ENCODE results near the gene MOG.

MOG gene

DNA sequence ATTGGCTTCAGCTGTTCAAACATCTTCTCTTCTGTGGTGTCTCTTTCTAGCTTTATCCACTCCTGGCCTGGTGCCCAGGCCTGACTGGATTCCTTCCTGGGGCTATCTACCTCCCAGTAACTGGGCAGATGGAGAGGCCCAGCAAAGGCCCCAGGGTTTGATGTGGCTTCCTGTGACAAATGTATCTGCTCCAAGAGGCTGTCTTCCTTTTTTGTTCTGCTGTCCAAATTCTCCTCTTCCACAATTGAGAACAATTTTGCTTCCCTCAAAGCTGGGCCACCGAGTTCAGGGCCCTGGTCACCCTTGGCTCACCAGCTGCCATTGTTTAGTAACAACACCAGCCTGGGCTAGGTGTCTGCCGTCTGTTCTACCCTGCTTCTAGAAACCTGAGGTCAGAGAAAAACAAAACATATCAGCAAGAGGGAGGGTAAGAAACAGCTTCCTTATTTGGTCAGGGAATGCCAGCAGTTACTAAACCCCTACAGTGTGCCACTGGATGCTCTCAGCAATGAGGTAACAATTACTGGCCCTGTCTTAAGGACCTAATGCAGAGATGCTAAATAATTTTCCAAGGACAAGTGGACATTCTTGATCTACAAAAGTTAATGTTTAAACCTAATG, 20.2 kb downstream of the MOG start:
- DNase-seq (ENCODE audit: extremely low spot score): no peak
- CTCF ChIA-PET: interaction anchor here (0.6 to 2.5 kb wide), 2 partner anchors 20 to 27 kb away, joined by 3 to 13 read pairs; no protein-coding TSS in a partner anchor

DNA sequence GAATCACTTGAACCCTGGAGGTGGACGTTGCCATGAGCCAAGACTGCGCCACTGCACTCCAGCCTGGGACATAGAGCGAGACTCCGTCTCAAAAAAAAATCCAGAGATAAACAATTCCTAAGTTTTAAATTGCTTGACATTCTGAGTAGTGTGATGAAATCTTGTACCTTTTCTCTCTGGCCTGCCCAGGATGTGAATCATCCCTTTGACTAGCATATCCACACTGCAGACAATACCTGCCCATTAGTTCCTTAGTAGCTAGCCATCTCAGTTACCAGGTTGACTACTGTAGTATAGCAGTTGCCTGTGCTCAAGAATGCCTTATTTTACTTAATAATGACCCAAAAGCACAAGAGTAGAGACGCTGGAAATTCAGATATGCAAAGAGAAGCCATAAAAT, 21.2 kb downstream of the MOG start:
- no peak for DNase-seq (ENCODE audit: extremely low spot score)
- CTCF ChIA-PET: interaction anchor here (0.6 to 2.5 kb wide), 2 partner anchors 19 to 28 kb away, joined by 3 to 13 read pairs; no protein-coding TSS in a partner anchor
- TF ChIP-seq CTBP1 (IDR thresholded peaks at IDR 0.05; ENCODE audit: borderline replicate concordance) (no peak), FOXM1 (IDR thresholded peaks at IDR 0.05; ENCODE audit: borderline replicate concordance) (no peak), SP1 (IDR thresholded peaks at IDR 0.05) (no peak), L3MBTL2 (conservative IDR thresholded peaks at IDR 0.05) (no peak), ARNT (IDR thresholded peaks at IDR 0.05) (no peak), ELF4 (IDR thresholded peaks at IDR 0.05) (no peak), FOXA1 (IDR thresholded peaks at IDR 0.05) (no peak), PKNOX1 (IDR thresholded peaks at IDR 0.05) (no peak), SUZ12 (IDR thresholded peaks at IDR 0.05) (no peak), TARDBP (IDR thresholded peaks at IDR 0.05) (no peak), ZNF384 (IDR thresholded peaks at IDR 0.05) (no peak), HDGF (IDR thresholded peaks at IDR 0.05; ENCODE audit: borderline replicate concordance) (no peak), BHLHE40 (IDR thresholded peaks at IDR 0.05; ENCODE audit: borderline replicate concordance) (no peak), NFRKB (IDR thresholded peaks at IDR 0.05) (no peak)
- POLR2A ChIA-PET: no interaction called here

More for the DNA sequence above, 20.2 kb downstream of the MOG start:
- TF ChIP-seq ELF4 (IDR thresholded peaks at IDR 0.05) (no peak), SP1 (IDR thresholded peaks at IDR 0.05) (no peak), FOXK2 (IDR thresholded peaks at IDR 0.05) (no peak), TARDBP (IDR thresholded peaks at IDR 0.05) (no peak)
- POLR2A ChIA-PET: no interaction called here

- ChIA-PET CTCF (no interaction called here), POLR2A (no interaction called here)
- no peak for TF ChIP-seq FOXM1 (IDR thresholded peaks at IDR 0.05; ENCODE audit: borderline replicate concordance)
- no peak for TF ChIP-seq CTBP1 (IDR thresholded peaks at IDR 0.05; ENCODE audit: borderline replicate concordance)
- no peak for TF ChIP-seq ARNT (IDR thresholded peaks at IDR 0.05)
- TF ChIP-seq SUZ12 (IDR thresholded peaks at IDR 0.05): no peak
- no peak for TF ChIP-seq ELF4 (IDR thresholded peaks at IDR 0.05)
- TF ChIP-seq NFRKB (IDR thresholded peaks at IDR 0.05): no peak
- no peak for TF ChIP-seq PKNOX1 (IDR thresholded peaks at IDR 0.05)
- TF ChIP-seq ZNF384 (IDR thresholded peaks at IDR 0.05): no peak
- no peak for TF ChIP-seq SP1 (IDR thresholded peaks at IDR 0.05)
- no peak for TF ChIP-seq TARDBP (IDR thresholded peaks at IDR 0.05)
- TF ChIP-seq L3MBTL2 (conservative IDR thresholded peaks at IDR 0.05): no peak
- no peak for DNase-seq (ENCODE audit: extremely low spot score)
Measured at GRCh38 chr6:29679962-29680361, 23.1 kb downstream of the MOG start.

- TF ChIP-seq SP1 (IDR thresholded peaks at IDR 0.05) (no peak), ELF4 (IDR thresholded peaks at IDR 0.05) (no peak), LEF1 (IDR thresholded peaks at IDR 0.05; ENCODE audit: borderline replicate concordance) (no peak), TARDBP (IDR thresholded peaks at IDR 0.05) (no peak), PKNOX1 (IDR thresholded peaks at IDR 0.05) (no peak), FOXA1 (IDR thresholded peaks at IDR 0.05) (no peak), ARNT (IDR thresholded peaks at IDR 0.05) (no peak), CTBP1 (IDR thresholded peaks at IDR 0.05; ENCODE audit: borderline replicate concordance) (no peak), L3MBTL2 (conservative IDR thresholded peaks at IDR 0.05) (no peak), ZNF384 (IDR thresholded peaks at IDR 0.05) (no peak), FOXM1 (IDR thresholded peaks at IDR 0.05; ENCODE audit: borderline replicate concordance) (no peak), FOXK2 (IDR thresholded peaks at IDR 0.05) (no peak), HDGF (IDR thresholded peaks at IDR 0.05; ENCODE audit: borderline replicate concordance) (no peak), NFRKB (IDR thresholded peaks at IDR 0.05) (no peak), BHLHE40 (IDR thresholded peaks at IDR 0.05; ENCODE audit: borderline replicate concordance) (no peak), SUZ12 (IDR thresholded peaks at IDR 0.05) (no peak)
- ChIA-PET POLR2A (no interaction called here), CTCF (no interaction called here)
- no peak for DNase-seq (ENCODE audit: extremely low spot score)
Measured at GRCh38 chr6:29680416-29680815, 23.5 kb downstream of the MOG start.

DNA sequence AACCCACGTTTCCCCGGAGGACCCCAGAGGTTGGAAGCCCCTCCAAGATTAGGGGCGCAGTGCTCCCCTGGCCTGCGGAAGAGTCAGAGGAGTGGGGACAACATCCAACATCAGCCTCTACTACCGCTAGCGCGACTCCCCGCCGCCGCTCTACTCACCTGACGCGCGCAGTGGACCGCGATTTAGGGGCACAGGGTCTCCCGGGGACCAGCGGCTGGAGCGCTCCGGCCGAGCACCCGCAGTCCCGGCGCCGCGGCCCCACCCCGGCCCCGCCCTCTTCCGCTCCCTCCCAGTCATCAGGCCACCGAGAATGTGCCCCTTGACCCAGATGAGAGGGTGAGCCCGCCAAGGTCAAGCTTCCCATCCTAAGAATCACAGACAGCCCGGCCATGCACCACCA, 24.0 kb downstream of the MOG start, which contains the start of gene ZFP57:
ZFP57 (minus strand) TSS at position 249 of the 400 bp plus-strand sequence. CDS start 4,149 bp downstream, outside the sequence.
- TF ChIP-seq SP1 (IDR thresholded peaks at IDR 0.05): no peak
- TF ChIP-seq ZNF384 (IDR thresholded peaks at IDR 0.05): no peak
- TF ChIP-seq ELF4 (IDR thresholded peaks at IDR 0.05): no peak
- no peak for TF ChIP-seq FOXM1 (IDR thresholded peaks at IDR 0.05; ENCODE audit: borderline replicate concordance)
- no peak for TF ChIP-seq ARNT (IDR thresholded peaks at IDR 0.05)
- no peak for TF ChIP-seq FOXK2 (IDR thresholded peaks at IDR 0.05)
- TF ChIP-seq HDGF (IDR thresholded peaks at IDR 0.05; ENCODE audit: borderline replicate concordance): no peak
- ChIA-PET CTCF (no interaction called here), POLR2A (no interaction called here)
- no peak for DNase-seq (ENCODE audit: extremely low spot score)

DNA sequence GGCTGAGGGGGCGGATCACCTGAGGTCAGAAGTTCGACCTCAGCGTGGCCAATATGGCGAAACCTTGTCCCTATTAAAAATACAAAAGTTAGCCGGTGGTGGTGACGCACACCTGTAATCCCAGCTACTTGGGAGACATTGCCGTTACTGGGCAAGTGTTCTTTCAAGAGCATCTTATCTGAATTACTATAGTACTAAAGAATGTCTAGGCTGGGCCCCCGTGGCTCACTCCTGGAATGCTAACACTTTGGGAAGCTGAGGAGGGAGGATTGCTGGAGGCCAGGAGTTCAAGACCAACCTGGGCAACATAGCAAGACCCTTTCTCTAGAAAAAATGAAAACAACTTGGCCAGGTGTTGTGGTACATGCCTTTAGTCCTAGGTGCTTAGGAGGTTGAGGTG, 24.9 kb downstream of the MOG start:
- POLR2A ChIA-PET: no interaction called here
- CTCF ChIA-PET: no interaction called here
- DNase-seq (ENCODE audit: extremely low spot score): no peak
- TF ChIP-seq HDGF (IDR thresholded peaks at IDR 0.05; ENCODE audit: borderline replicate concordance) (no peak), NFRKB (IDR thresholded peaks at IDR 0.05) (no peak), FOXA1 (IDR thresholded peaks at IDR 0.05) (no peak), TARDBP (IDR thresholded peaks at IDR 0.05) (no peak), L3MBTL2 (conservative IDR thresholded peaks at IDR 0.05) (no peak), ELF4 (IDR thresholded peaks at IDR 0.05) (no peak), PKNOX1 (IDR thresholded peaks at IDR 0.05) (no peak), BHLHE40 (IDR thresholded peaks at IDR 0.05; ENCODE audit: borderline replicate concordance) (no peak), FOXK2 (IDR thresholded peaks at IDR 0.05) (no peak), CTBP1 (IDR thresholded peaks at IDR 0.05; ENCODE audit: borderline replicate concordance) (no peak), LEF1 (IDR thresholded peaks at IDR 0.05; ENCODE audit: borderline replicate concordance) (no peak), ARNT (IDR thresholded peaks at IDR 0.05) (no peak), SP1 (IDR thresholded peaks at IDR 0.05) (no peak), SUZ12 (IDR thresholded peaks at IDR 0.05) (no peak), ZNF384 (IDR thresholded peaks at IDR 0.05) (no peak)
